ENCODE measurements around the gene ERBB4.
"Not testable (repeated sequence)": the region's sequence is repeated elsewhere in the genome, so short reads cannot be mapped to it uniquely, and the experiment has no call there.

The ERBB4 gene

GRCh38 chr2:212528106-212528856 lies 10.3 kb downstream of the ERBB4 start:
- no peak for FAIRE-seq
- no peak for DNase-seq (ENCODE audit: low spot score)

GRCh38 chr2:212526059-212526458 lies 12.5 kb downstream of the ERBB4 start:
- DNase-seq (ENCODE audit: low spot score) (no peak), FAIRE-seq (no peak)

- FAIRE-seq, result no peak
Observed at GRCh38 chr2:212523756-212524155, 14.8 kb downstream of the ERBB4 start.

GRCh38 chr2:212520340-212520739 lies 18.3 kb downstream of the ERBB4 start:
- DNase-seq (ENCODE audit: low spot score) (peak; percentile 11), FAIRE-seq (no peak)

More at GRCh38 chr2:212523756-212524155, 14.8 kb downstream of the ERBB4 start:
- DNase-seq (ENCODE audit: low spot score), result no peak

- FAIRE-seq (no peak), DNase-seq (ENCODE audit: low spot score) (no peak)
Observed at GRCh38 chr2:212517693-212518092, 20.9 kb downstream of the ERBB4 start.

GRCh38 chr2:212505586-212505985 lies 33.0 kb downstream of the ERBB4 start:
- no peak for FAIRE-seq
- no peak for DNase-seq (ENCODE audit: low spot score)

- FAIRE-seq, result no peak
- DNase-seq (ENCODE audit: low spot score), result no peak
Observed at GRCh38 chr2:212495046-212495445, 43.6 kb downstream of the ERBB4 start.

- no peak for DNase-seq (ENCODE audit: low spot score)
Observed at GRCh38 chr2:212494418-212495020, 44.1 kb downstream of the ERBB4 start.

GRCh38 chr2:212489719-212490346 lies 48.8 kb downstream of the ERBB4 start:
- FAIRE-seq, result no peak
- DNase-seq (ENCODE audit: low spot score), result no peak

More at GRCh38 chr2:212494418-212495020, 44.1 kb downstream of the ERBB4 start:
- FAIRE-seq, result no peak

GRCh38 chr2:212488611-212489010 lies 50.0 kb downstream of the ERBB4 start:
- FAIRE-seq (no peak), DNase-seq (ENCODE audit: low spot score) (no peak)

GRCh38 chr2:212484563-212485080 lies 54.0 kb downstream of the ERBB4 start:
- peak; percentile 2 for DNase-seq (ENCODE audit: low spot score)
- FAIRE-seq, result no peak

GRCh38 chr2:212480447-212480846 lies 58.2 kb downstream of the ERBB4 start:
- no peak for DNase-seq (ENCODE audit: low spot score)
- FAIRE-seq, result no peak

- DNase-seq (ENCODE audit: low spot score), result no peak
- no peak for FAIRE-seq
Observed at GRCh38 chr2:212477571-212477970, 61.0 kb downstream of the ERBB4 start.

- no peak for FAIRE-seq
- DNase-seq (ENCODE audit: low spot score), result no peak
Observed at GRCh38 chr2:212473211-212473610, 65.4 kb downstream of the ERBB4 start.

- FAIRE-seq; DNase-seq (ENCODE audit: low spot score): not testable (repeated sequence)
Observed at GRCh38 chr2:212467551-212467950, 71.1 kb downstream of the ERBB4 start.

GRCh38 chr2:212465456-212465855 lies 73.1 kb downstream of the ERBB4 start:
- no peak for FAIRE-seq
- no peak for DNase-seq (ENCODE audit: low spot score)

- DNase-seq (ENCODE audit: low spot score); FAIRE-seq: not testable (repeated sequence)
Observed at GRCh38 chr2:212461708-212462107, 76.9 kb downstream of the ERBB4 start.

GRCh38 chr2:212454149-212454548 lies 84.5 kb downstream of the ERBB4 start:
- DNase-seq (ENCODE audit: low spot score), result no peak
- no peak for FAIRE-seq

- FAIRE-seq, result peak; percentile 32
- DNase-seq (ENCODE audit: low spot score), result peak; percentile 64
Observed at GRCh38 chr2:212451786-212452231, 86.8 kb downstream of the ERBB4 start.

- FAIRE-seq (no peak), DNase-seq (ENCODE audit: low spot score) (no peak)
Observed at GRCh38 chr2:212448698-212449097, 89.9 kb downstream of the ERBB4 start.

- no peak for DNase-seq (ENCODE audit: low spot score)
Observed at GRCh38 chr2:212441821-212442220, 96.8 kb downstream of the ERBB4 start.

GRCh38 chr2:212441141-212441540 lies 97.5 kb downstream of the ERBB4 start:
- DNase-seq (ENCODE audit: low spot score) (no peak), FAIRE-seq (no peak)

More at GRCh38 chr2:212441821-212442220, 96.8 kb downstream of the ERBB4 start:
- FAIRE-seq, result no peak

Data from urothelium cell line (cell line).